Measurements from ENCODE around the gene TUBGCP3.

Gene TUBGCP3

GRCh38 chr13:112453874-112454647 lies 133.9 kb downstream of the TUBGCP3 start:
- H3K4me3 ChIP-seq (ENCODE audit: low read depth, low read length), result no peak overlapping the region
- no peak for DNase-seq (ENCODE audit: low read depth)
- TF ChIP-seq CTCF (conservative IDR thresholded peaks at IDR 0.05; ENCODE audit: low read depth, low read length), result no peak

GRCh38 chr13:112453207-112453829 lies 134.6 kb downstream of the TUBGCP3 start:
- TF ChIP-seq CTCF (conservative IDR thresholded peaks at IDR 0.05; ENCODE audit: low read depth, low read length), result no peak
- no peak overlapping the region for H3K4me3 ChIP-seq (ENCODE audit: low read depth, low read length)
- DNase-seq (ENCODE audit: low read depth), result no peak

- no peak for DNase-seq (ENCODE audit: low read depth)
- no peak overlapping the region for H3K4me3 ChIP-seq (ENCODE audit: low read depth, low read length)
- no peak for TF ChIP-seq CTCF (conservative IDR thresholded peaks at IDR 0.05; ENCODE audit: low read depth, low read length)
These were observed 135.4 kb downstream of the TUBGCP3 start for GRCh38 chr13:112452380-112453206.

- no peak for TF ChIP-seq CTCF (conservative IDR thresholded peaks at IDR 0.05; ENCODE audit: low read depth, low read length)
- no peak for DNase-seq (ENCODE audit: low read depth)
These were observed 136.2 kb downstream of the TUBGCP3 start for GRCh38 chr13:112451512-112452379.

GRCh38 chr13:112450904-112451240 lies 137.1 kb downstream of the TUBGCP3 start:
- no peak overlapping the region for H3K4me3 ChIP-seq (ENCODE audit: low read depth, low read length)
- DNase-seq (ENCODE audit: low read depth), result no peak
- no peak for TF ChIP-seq CTCF (conservative IDR thresholded peaks at IDR 0.05; ENCODE audit: low read depth, low read length)

More at GRCh38 chr13:112451512-112452379, 136.2 kb downstream of the TUBGCP3 start:
- no peak overlapping the region for H3K4me3 ChIP-seq (ENCODE audit: low read depth, low read length)

- DNase-seq (ENCODE audit: low read depth), result no peak
- TF ChIP-seq CTCF (conservative IDR thresholded peaks at IDR 0.05; ENCODE audit: low read depth, low read length), result no peak
- H3K4me3 ChIP-seq (ENCODE audit: low read depth, low read length), result no peak overlapping the region
These were observed 137.6 kb downstream of the TUBGCP3 start for GRCh38 chr13:112450118-112450903.
